Upper lobe of left lung (tissue), 6 donors: ENCODE measurements around the gene OSBP2. TPM values are rescaled to one million over a fixed set of nuclear protein-coding genes. Genes with fewer than 3 reads are reported as not detected.
"Not testable (repeated sequence)": the region's sequence is repeated elsewhere in the genome, so short reads cannot be mapped to it uniquely, and the experiment has no call there.

Source experiments
- ATAC-seq, 2 donors: fragments of 200-7000 bp; cut with Tn5 transposase; one replicate each; pipeline ENCODE4 v1.9.1; 2022; ENCODE audit warnings: mild to moderate bottlenecking in 2 of 2, moderate library complexity in 2 of 2; ENCODE audit not compliant: low FRiP score in 2 of 2
- DNase-seq, 2 donors: peaks; one replicate each; pipeline ENCODE4 v3.0.0-alpha.2; 2019 to 2020
- H3K27ac ChIP-seq, 4 donors: fragments of 200-600 bp; sonication (generic); one replicate each; pipeline ENCODE4 v1.5.1; 2016 to 2019
- H3K27me3 ChIP-seq, 4 donors: fragments of 200-600 bp; sonication (generic); one replicate each; pipeline ENCODE4 v1.5.1; 2017 to 2019
- H3K36me3 ChIP-seq, 4 donors: fragments of 200-600 bp; sonication (generic); one replicate each; pipeline ENCODE4 v1.5.1; 2016 to 2019
- H3K4me1 ChIP-seq, 4 donors: fragments of 200-600 bp; sonication (generic); one replicate each; pipeline ENCODE4 v1.5.1; 2018 to 2019
- H3K4me3 ChIP-seq, 4 donors: fragments of 200-600 bp; sonication (generic); one replicate each; pipeline ENCODE4 v1.5.1; 2017 to 2019; ENCODE audit warnings: mild to moderate bottlenecking in 2 of 4, moderate library complexity in 1 of 4
- H3K9me3 ChIP-seq, 4 donors: fragments of 200-600 bp; sonication (generic); one replicate each; pipeline ENCODE4 v1.5.1; 2018 to 2019
- CTCF ChIP-seq, 6 experiments: fragments of 450-650 bp in 4 of 6; fragments of 200-600 bp in 2 of 6; sonication (generic) in 2 of 6; IDR thresholded peaks; one replicate each; pipeline ENCODE4 v1.5.1; 2016 to 2019; ENCODE audit warnings: antibody characterized with exemption in 6 of 6
- EP300 ChIP-seq, 4 donors: sonication (generic); formaldehyde crosslinking; IDR thresholded peaks; one replicate each; pipeline ENCODE4 v1.5.1; 2017; ENCODE audit warnings: antibody characterized with exemption in 4 of 4, control low read depth in 2 of 4
- POLR2A ChIP-seq, 4 donors: fragments of 450-650 bp; IDR thresholded peaks; one replicate each; pipeline ENCODE4 v1.5.1; 2016 to 2017; ENCODE audit warnings: antibody characterized with exemption in 4 of 4, mild to moderate bottlenecking in 2 of 4
- POLR2AphosphoS5 ChIP-seq, 2 donors: sonication (generic); formaldehyde crosslinking; IDR thresholded peaks; one replicate each; pipeline ENCODE4 v1.5.1; 2017; ENCODE audit warnings: antibody characterized with exemption in 2 of 2
- WGBS, 2 donors: methylation state at CpG; one replicate each; pipeline ENCODE4 v1.1.5; 2017 to 2018; 5-methylcytosine and 5-hydroxymethylcytosine counted together
- total RNA-seq, 6 donors: library from RNA; depleted of rRNA in 4 of 6; stranded (reverse); fragments of >200 nt in 4 of 6; gene quantifications; one replicate each; pipeline versions ENCODE4 v1.1.0 to v1.2.1, GENCODE V29; 2016 to 2021
- donor health status: DM: no; HTN: no; CAD: no; lungs with moderate emphysema.
- donor health status: DM: no; HTN: yes; CAD: no; lungs with severe emphysema.

Gene OSBP2
- total RNA-seq, 6 donors from 2014 or later, result 3.5 to 14.5 (median 5.0) TPM

GRCh38 chr22:30702856-30703255, 8.2 kb downstream of the OSBP2 start:
- 89 to 100% methylated on average over 1 of the region's 1 CpG for WGBS, 2 donors
- ATAC-seq, result no peak
- no peak overlapping the region for H3K4me3 ChIP-seq

GRCh38 chr22:30704978-30705377, 10.3 kb downstream of the OSBP2 start:
- TF ChIP-seq POLR2A (IDR thresholded peaks at IDR 0.05) (no peak), POLR2AphosphoS5 (IDR thresholded peaks at IDR 0.05) (no peak), EP300 (IDR thresholded peaks at IDR 0.05) (no peak), CTCF (IDR thresholded peaks at IDR 0.05) (no peak)
- no peak overlapping the region for H3K27ac ChIP-seq
- no peaks in the 10 kb centered on the region for H3K36me3 ChIP-seq
- DNase-seq (peak in 1 of 2 donors; percentile 33), ATAC-seq (no peak)
- 88 to 90% methylated on average over 5 of the region's 5 CpGs for WGBS, 2 donors
- no peaks in the 10 kb centered on the region for H3K9me3 ChIP-seq
- no peaks in the 10 kb centered on the region for H3K27me3 ChIP-seq
- H3K4me3 ChIP-seq, result no peak overlapping the region
- no peaks in the 10 kb centered on the region for H3K4me1 ChIP-seq

More at GRCh38 chr22:30702856-30703255, 8.2 kb downstream of the OSBP2 start:
- Histone ChIP-seq H3K9me3 (no peaks in the 10 kb centered on the region), H3K4me1 (no peaks in the 10 kb centered on the region), H3K27me3 (no peaks in the 10 kb centered on the region), H3K36me3 (no peaks in the 10 kb centered on the region), H3K27ac (no peak overlapping the region)
- DNase-seq, result no peak
- TF ChIP-seq POLR2AphosphoS5 (IDR thresholded peaks at IDR 0.05) (no peak), POLR2A (IDR thresholded peaks at IDR 0.05) (no peak), CTCF (IDR thresholded peaks at IDR 0.05) (no peak), EP300 (IDR thresholded peaks at IDR 0.05) (no peak)

- DNase-seq (no peak), ATAC-seq (no peak)
- 63 to 67% methylated on average over 11 of the region's 11 CpGs for WGBS, 2 donors
- Histone ChIP-seq H3K27me3 (no peaks in the 10 kb centered on the region), H3K4me3 (no peak overlapping the region), H3K9me3 (no peaks in the 10 kb centered on the region), H3K27ac (no peak overlapping the region), H3K4me1 (no peaks in the 10 kb centered on the region), H3K36me3 (no peaks in the 10 kb centered on the region)
- TF ChIP-seq EP300 (IDR thresholded peaks at IDR 0.05) (no peak), CTCF (IDR thresholded peaks at IDR 0.05) (no peak), POLR2A (IDR thresholded peaks at IDR 0.05) (no peak), POLR2AphosphoS5 (IDR thresholded peaks at IDR 0.05) (no peak)
Observed at GRCh38 chr22:30705710-30706651, 11.3 kb downstream of the OSBP2 start.

GRCh38 chr22:30709980-30710379, 15.3 kb downstream of the OSBP2 start:
- not testable (repeated sequence) for H3K4me3 ChIP-seq, H3K4me1 ChIP-seq, DNase-seq, ATAC-seq, H3K9me3 ChIP-seq, H3K27me3 ChIP-seq, H3K27ac ChIP-seq, H3K36me3 ChIP-seq
- WGBS, 2 donors, result 83 to 89% methylated on average over 6 of the region's 6 CpGs

GRCh38 chr22:30712094-30712493, 17.4 kb downstream of the OSBP2 start:
- Histone ChIP-seq H3K36me3 (no peaks in the 10 kb centered on the region), H3K27me3 (no peaks in the 10 kb centered on the region), H3K4me3 (no peak overlapping the region), H3K27ac (no peak overlapping the region), H3K4me1 (no peaks in the 10 kb centered on the region), H3K9me3 (no peaks in the 10 kb centered on the region)
- DNase-seq (no peak), ATAC-seq (no peak)
- WGBS, 2 donors, result 90 to 100% methylated on average over 1 of the region's 1 CpG
- TF ChIP-seq CTCF (IDR thresholded peaks at IDR 0.05) (no peak), POLR2A (IDR thresholded peaks at IDR 0.05) (no peak), POLR2AphosphoS5 (IDR thresholded peaks at IDR 0.05) (no peak), EP300 (IDR thresholded peaks at IDR 0.05) (no peak)
